Astrocyte of the cerebellum (primary cell): ENCODE data around the gene ACTA1.

Experiments used
- DNase-seq: peaks from one replicate; pipeline ENCODE4 v3.0.0-alpha.2; 2011; ENCODE audit warnings: low read depth
- H3K4me3 ChIP-seq: 2 replicates; pipeline ENCODE4 v1.5.1; 2011; ENCODE audit warnings: mild to moderate bottlenecking, low read depth, low read length, moderate library complexity
- CTCF ChIP-seq: IDR thresholded peaks from 2 replicates; pipeline ENCODE4 v1.5.1; 2012; ENCODE audit warnings: low read length, low read depth, moderate library complexity, mild to moderate bottlenecking; ENCODE audit errors: missing control alignments
- in situ Hi-C: cut with HindIII; loops from 2 replicates; pipeline ENCODE4 v1.10.0; 2017; ENCODE audit warnings: low sequenced_read_pairs

ACTA1 gene

GRCh38 chr1:229471175-229471574 is 37.3 kb upstream of the ACTA1 start:
- no peak for DNase-seq
- in situ Hi-C loops: no loop called here
- H3K4me3 ChIP-seq: no peak overlapping the region
- TF ChIP-seq CTCF: no peak

GRCh38 chr1:229470406-229471043 is 36.6 kb upstream of the ACTA1 start:
- DNase-seq: no peak
- TF ChIP-seq CTCF: no peak
- no peak overlapping the region for H3K4me3 ChIP-seq
- in situ Hi-C loops: no loop called here

- H3K4me3 ChIP-seq: no peak overlapping the region
- DNase-seq: no peak
- TF ChIP-seq CTCF: no peak
- in situ Hi-C loops: no loop called here
These were observed 33.0 kb upstream of the ACTA1 start for GRCh38 chr1:229466887-229467286.

- no peak overlapping the region for H3K4me3 ChIP-seq
- in situ Hi-C loops: no loop called here
- no peak for TF ChIP-seq CTCF
- DNase-seq: no peak
These were observed 30.8 kb upstream of the ACTA1 start for GRCh38 chr1:229464672-229465071.

- in situ Hi-C loops: no loop called here
- H3K4me3 ChIP-seq: no peak overlapping the region
- TF ChIP-seq CTCF: no peak
- DNase-seq: no peak
These were observed 27.3 kb upstream of the ACTA1 start for GRCh38 chr1:229461032-229461668.

GRCh38 chr1:229459815-229460214 is 25.9 kb upstream of the ACTA1 start:
- no peak overlapping the region for H3K4me3 ChIP-seq
- in situ Hi-C loops: no loop called here
- DNase-seq: no peak
- TF ChIP-seq CTCF: no peak

GRCh38 chr1:229457436-229457835 is 23.5 kb upstream of the ACTA1 start:
- H3K4me3 ChIP-seq: no peak overlapping the region
- TF ChIP-seq CTCF: no peak
- DNase-seq: no peak
- in situ Hi-C loops: no loop called here
